HG02642 (cell line): ENCODE measurements around the gene NOXA1.

Experiments
- ATAC-seq: cut with Tn5 transposase; IDR thresholded peaks from one replicate; pipeline ENCODE4 v1.9.1; 2021; ENCODE audit warnings: mild to moderate bottlenecking; ENCODE audit not compliant: unreplicated experiment, poor library complexity

Gene NOXA1

GRCh38 chr9:137423514-137424291 lies 510 bp downstream of the NOXA1 start:
- ATAC-seq = peak; percentile 31

GRCh38 chr9:137426018-137426681 lies 3.0 kb downstream of the NOXA1 start:
- no peak for ATAC-seq

- ATAC-seq = no peak
Measured at GRCh38 chr9:137427454-137428310, 4.5 kb downstream of the NOXA1 start.

- ATAC-seq = no peak
Measured at GRCh38 chr9:137428311-137428630, 5.1 kb downstream of the NOXA1 start.

- no peak for ATAC-seq
Measured at GRCh38 chr9:137428841-137429545, 5.8 kb downstream of the NOXA1 start.

- ATAC-seq = no peak
Measured at GRCh38 chr9:137429546-137429890, 6.3 kb downstream of the NOXA1 start.

- no peak for ATAC-seq
Measured at GRCh38 chr9:137429974-137430722, 7.0 kb downstream of the NOXA1 start.

- ATAC-seq = no peak
Measured at GRCh38 chr9:137430723-137431415, 7.7 kb downstream of the NOXA1 start.

- no peak for ATAC-seq
Measured at GRCh38 chr9:137431416-137431931, 8.3 kb downstream of the NOXA1 start.

- ATAC-seq = no peak
Measured at GRCh38 chr9:137432687-137433348, 9.6 kb downstream of the NOXA1 start.

- ATAC-seq = no peak
Measured at GRCh38 chr9:137433349-137433915, 10.2 kb downstream of the NOXA1 start.

- ATAC-seq = no peak
Measured at GRCh38 chr9:137433916-137434431, 10.8 kb downstream of the NOXA1 start.

GRCh38 chr9:137434498-137435380 lies 11.5 kb downstream of the NOXA1 start:
- ATAC-seq = no peak

GRCh38 chr9:137435381-137435891 lies 12.2 kb downstream of the NOXA1 start:
- no peak for ATAC-seq

GRCh38 chr9:137435980-137436760 lies 13.0 kb downstream of the NOXA1 start:
- ATAC-seq = no peak
